AG08395 (cell line): ENCODE measurements around the gene SEL1L3.
"Not testable (repeated sequence)": the region's sequence is repeated elsewhere in the genome, so short reads cannot be mapped to it uniquely, and the experiment has no call there.

Experiments used
- DNase-seq: peaks from one replicate; pipeline ENCODE4 v3.0.0; 2012; ENCODE audit warnings: mixed read lengths, low spot score

SEL1L3 gene

DNA sequence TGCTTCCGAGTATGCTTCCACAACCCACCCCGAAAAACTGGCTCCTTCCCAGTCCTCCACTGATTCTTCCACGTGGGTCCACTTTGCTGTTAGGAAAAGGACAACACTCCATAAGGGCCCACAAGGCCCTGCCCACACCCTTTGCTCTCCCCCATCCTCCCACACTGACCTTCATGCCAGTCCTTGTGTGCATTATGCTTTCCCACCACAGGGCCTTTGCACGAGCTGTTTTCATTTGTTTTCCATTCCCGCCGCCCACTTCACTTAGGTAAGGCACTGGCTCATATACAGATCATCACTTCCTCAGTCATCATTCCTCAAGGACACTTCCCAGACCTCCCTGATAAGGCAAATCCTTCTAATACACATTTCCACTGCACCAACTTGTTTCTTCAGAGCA is 16.8 kb upstream of the SEL1L3 start:
- DNase-seq, result no peak

DNA sequence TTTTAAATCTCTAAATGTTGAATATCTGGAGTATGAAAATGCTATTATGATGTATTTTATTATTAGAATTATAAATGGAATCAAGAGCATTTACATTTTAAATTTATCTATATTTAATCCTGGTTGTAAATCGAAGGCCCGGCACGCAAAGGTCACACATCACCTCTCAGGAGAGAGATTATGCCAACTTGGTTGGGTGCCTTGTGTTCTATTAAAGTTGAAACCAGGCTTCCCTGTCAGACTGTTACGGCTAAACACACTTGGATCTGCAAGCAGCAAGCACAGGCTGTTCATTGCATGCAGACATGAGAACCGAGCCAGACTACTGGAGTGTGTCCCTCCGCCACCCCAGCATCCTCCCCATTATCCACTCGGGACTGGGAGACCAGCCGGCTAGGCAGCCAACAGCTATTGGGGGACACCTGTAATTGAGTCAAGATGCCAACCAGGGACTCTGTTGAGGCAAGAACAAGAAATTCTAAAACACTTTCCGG is 16.4 kb upstream of the SEL1L3 start:
- DNase-seq, result no peak

GRCh38 chr4:25878676-25879075 is 15.9 kb upstream of the SEL1L3 start:
- DNase-seq, result no peak

DNA sequence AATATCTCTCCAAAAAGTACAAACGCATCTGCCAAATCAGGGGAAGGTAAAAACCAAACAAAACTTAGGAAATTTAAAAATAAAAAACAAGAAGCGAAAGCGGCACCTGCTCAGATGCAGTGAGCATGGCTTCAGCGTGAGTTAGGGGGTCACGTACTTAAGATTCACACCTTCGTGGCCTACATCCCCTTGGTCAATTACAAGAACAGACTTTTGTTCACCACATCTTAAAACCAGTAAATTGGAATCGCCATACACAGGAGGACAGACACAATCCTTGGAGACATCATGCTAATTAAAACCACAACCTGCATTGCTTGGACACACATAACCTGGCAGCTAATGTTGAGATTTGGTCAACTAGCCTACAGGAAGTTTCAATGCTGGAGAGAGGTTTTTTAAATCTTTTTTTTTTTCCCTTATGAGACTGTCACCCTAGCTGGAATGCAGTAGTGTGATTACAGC is 12.5 kb upstream of the SEL1L3 start:
- no peak for DNase-seq

DNA sequence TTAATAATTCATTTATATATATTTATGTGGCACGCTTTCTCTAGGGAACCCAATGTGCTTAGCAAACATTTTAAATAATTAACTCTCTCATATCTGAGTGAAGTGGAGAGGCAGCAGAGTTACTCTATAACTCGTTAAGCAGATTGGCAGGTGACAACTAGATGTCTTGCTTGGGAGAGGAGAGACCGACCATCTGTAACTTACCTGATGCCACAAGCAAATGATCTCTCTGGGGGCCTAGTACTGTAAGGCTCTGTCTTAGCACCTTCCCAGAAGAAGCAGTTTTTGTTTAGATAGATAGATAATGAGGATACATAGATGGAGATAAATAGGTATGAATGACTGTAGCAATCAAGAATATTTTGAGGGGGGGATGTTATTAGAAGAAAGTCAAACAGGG is 11.9 kb upstream of the SEL1L3 start:
- DNase-seq, result no peak

DNA sequence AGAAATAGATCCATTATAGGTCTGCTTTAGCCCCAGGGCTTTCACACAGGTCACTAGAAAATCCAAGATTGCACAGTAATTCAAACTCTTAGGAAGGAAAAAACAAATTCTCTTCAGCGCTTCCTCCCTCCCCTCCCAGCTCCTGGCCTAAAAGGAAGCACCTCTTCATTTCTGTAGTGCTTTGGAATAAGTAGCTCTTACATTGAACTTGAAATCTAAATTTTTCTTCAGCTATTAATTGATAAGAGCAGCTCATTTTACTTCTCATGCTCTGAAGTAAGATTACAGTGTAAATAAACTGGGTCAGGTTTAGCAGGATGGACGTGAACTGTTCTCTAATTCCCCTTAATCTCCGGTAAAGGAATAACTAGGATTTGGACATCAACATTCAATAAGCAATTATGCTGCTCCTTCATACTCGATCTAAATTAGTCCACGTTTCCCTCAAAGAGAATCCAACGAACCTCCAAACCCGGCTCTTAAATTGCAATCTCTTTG is 10.9 kb upstream of the SEL1L3 start:
- no peak for DNase-seq

GRCh38 chr4:25872851-25873631 is 10.3 kb upstream of the SEL1L3 start:
- no peak for DNase-seq

DNA sequence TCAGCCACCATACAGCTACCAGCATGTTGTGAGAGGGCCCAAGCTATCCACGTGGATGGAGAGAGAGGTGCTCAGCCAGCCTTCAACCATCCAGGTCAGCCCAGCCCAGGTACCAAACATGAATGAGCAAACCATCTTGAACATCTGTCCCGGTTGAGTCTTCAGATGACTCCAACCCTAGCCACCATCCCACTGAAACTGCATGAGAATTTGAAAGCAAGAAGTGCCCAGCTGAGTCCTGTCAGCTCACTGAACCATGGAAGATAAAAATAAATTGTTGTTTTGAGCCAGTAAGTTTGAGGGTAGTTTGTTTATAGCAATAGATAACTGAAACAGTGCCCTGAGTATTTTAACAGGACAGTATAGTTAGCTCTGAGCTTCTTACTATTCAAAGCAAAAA is 7.3 kb upstream of the SEL1L3 start:
- no peak for DNase-seq

DNA sequence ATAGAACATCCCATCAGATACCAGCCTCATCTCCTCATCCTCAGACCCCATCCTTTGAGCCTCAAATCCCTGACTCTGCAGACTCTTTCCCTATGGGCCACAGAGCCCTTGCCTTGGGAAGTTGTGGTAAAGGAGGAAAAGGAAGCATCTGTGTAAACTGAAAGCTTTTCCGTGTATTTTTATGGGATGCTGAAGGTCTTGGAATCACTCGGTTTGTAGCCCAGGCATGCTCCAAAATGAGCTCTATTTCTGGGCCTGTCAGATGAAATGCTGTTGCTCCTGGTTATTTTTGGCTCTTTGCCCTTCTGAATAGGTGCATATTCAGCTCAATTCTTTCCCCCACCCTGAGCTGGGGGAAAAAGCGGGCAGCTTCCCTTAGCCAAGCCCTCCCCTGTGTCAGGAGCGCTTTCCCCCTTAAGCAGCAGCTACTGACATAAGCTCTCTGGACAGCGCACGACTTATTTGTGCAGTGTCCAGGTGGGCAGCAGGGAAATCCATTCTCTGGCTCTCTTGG is 5.0 kb upstream of the SEL1L3 start:
- no peak for DNase-seq

- not testable (repeated sequence) for DNase-seq
Measured at GRCh38 chr4:25866401-25866800, 3.6 kb upstream of the SEL1L3 start.

DNA sequence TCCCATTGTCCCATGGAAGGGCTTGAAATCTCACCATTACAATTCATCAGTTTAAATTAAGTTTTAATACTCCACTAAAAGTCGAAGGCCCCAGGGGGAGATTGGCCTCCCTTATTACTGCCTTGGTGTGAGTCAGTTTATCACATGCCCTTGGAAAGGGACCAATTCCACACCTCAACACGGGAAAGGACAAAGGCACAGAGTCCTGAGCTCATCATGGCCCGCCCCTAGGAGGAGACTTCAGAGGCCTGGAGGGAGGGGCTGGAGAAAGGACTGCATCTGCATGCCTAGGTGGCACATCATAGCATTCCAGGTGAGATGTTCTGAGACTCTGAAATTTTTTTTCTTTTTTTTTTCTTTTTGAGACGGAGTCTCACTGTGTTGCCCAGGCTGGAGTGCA is 2.8 kb upstream of the SEL1L3 start:
- DNase-seq, result no peak

DNA sequence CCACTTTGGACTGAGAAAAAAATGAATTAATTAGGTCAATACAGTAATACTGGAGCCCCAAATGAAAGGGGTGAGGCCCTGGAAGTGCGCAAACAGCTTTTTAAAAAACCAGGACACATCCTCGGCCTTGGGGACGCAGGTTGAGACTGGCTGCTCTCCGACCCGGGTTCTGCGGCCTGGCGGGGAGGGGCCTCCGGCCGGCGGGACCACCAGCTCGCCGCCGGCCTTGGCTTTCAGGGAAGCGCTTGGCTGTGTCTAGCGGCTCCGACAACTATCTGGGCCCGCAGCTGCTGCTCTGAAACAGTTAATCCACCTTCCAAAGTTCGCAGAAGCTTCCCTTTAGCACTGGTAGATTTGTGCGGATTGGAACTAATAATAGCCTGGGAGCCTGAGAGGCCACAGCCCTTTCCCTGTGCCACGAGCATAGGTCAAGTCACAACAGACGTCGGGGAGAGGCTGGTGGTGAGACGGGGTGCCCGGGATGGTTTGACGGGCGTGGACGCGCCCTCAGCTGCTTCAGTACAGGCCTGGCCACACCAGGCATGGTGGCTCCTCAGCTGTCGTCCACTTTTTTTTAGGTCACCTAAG is 1.1 kb upstream of the SEL1L3 start:
- no peak for DNase-seq

DNA sequence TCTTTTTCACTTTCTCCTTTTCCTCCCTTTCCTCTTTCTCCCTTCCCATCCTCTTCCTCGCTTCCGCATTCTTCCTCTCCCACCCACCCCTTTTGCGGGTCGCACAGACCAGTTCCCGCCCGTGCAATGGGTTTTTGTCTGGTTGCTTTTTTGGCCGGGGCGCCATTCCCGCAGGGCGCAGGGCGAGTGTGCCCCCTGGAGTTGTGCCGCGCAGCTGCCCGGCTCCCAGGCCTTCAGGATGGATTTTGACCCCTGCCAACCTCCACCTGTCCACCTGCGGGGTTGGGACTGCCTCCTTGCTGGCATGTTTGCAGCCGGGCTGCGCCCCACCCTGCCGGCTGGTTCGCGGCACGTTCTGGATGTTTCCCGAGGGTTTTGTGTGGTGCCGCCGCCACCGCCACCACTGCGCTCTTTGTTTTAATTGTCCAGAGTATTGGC is 578 bp upstream of the SEL1L3 start:
- DNase-seq, result no peak

DNA sequence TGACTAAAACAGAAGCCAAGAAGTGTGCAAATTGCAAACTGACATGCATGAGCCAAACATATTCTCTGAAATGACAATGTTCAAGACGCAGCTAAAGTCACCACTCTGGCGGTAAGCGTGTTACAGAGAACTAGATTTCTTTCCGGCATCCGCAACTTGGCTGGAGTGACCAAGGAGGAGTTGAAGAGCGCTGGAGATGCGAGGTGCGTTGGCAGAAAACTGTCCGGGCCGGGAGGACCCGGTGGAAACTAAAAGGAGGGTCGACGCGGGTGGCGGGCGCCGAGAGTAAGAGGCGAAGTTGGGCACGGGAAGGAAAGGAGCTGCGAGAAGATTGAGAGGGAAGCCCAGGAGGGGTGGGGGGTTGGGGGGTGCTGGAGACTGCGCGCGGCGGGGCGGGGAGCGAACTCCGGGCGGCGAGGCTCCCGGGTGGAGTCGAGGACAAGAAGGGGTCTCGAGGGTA is 807 bp downstream of the SEL1L3 start:
- peak; percentile 27 for DNase-seq

GRCh38 chr4:25861280-25861950 is 1.4 kb downstream of the SEL1L3 start:
- DNase-seq, result no peak

GRCh38 chr4:25860586-25861279 is 2.1 kb downstream of the SEL1L3 start:
- no peak for DNase-seq

DNA sequence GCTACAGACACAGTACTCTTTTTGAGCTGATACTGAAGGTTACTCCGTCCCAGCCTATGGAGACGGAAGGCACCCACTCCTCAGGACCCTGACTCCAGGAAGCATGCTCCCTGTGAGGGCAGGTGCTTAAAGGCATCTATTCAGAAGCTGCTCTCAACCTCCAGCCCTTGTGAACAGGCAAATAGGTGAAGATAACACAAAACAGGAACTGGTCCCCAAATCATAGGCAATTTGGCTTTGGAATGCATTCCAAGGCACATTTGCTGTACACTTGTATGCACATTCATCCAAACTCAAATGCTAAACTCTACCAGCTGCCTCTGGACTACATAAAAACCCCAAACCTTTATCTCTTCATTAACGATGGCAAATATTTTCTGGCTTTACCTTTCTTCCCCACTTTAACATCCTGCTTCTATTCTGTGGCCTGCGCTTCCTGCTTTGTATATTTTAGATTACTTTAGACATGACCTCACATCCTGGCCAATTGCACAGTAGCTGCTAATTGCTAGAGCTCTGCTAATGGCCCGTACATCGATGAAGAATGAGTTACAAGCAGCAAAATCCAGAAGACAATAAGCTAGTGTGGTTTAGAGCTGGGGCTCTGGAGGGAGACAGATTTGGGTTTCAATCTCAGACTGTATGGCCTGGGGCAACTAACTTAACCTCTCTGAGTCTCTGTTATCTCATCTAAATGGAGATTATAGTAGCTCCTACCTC is 3.2 kb downstream of the SEL1L3 start:
- DNase-seq, result no peak

GRCh38 chr4:25857851-25858400 is 4.9 kb downstream of the SEL1L3 start:
- DNase-seq, result no peak

DNA sequence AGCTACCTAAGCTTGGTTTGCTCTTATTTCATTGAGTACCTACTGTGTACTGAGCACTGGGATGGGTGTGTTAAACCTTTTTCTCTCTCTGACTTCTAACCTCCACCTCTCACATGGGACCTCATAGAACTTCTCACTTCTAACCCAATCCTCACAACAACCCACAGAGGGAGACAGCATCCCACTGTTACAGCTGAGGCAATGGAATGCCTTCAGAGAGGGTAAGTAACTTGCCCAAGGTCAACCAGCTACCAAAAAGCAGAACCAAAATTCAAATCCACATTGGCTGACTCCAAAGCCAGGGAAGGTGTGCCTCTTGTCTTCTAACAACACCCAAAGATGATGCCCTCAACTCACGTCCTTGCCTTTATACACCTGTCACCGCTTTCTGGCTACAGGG is 5.4 kb downstream of the SEL1L3 start:
- no peak for DNase-seq

GRCh38 chr4:25856756-25857155 is 6.0 kb downstream of the SEL1L3 start:
- no peak for DNase-seq

DNA sequence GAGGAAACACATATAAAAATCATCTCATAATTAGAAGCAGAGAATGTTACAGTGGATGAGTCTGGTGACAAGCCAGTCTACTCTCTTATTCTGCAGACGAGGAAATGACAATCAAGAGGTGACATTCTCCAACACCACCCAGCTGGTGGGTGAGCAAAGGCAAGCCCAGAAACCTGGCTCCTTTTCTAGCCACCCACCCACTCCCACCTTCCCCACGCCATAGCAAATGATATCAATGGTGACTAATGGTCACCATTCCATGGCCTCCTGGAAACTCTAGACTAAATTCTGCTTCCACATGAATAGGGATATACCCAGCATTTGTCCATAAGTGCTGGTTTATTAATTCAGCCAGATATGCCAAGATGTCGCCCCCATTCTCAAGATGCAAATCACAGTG is 10.7 kb downstream of the SEL1L3 start:
- no peak for DNase-seq
